Ishikawa (cell line): ENCODE results near the gene NOX5.

Experiments
- CEBPB ChIP-seq: IDR thresholded peaks from 2 replicates; pipeline ENCODE4 v1.6.1; 2012
- CREB1 ChIP-seq: IDR thresholded peaks from 2 replicates; pipeline ENCODE4 v1.6.1; 2012; ENCODE audit warnings: low read depth
- EGR1 ChIP-seq: IDR thresholded peaks from 2 replicates; pipeline ENCODE4 v1.6.1; 2012
- EP300 ChIP-seq: IDR thresholded peaks from 2 replicates; pipeline ENCODE4 v1.6.1; 2012; ENCODE audit warnings: borderline replicate concordance
- MAX ChIP-seq: IDR thresholded peaks from 2 replicates; pipeline ENCODE4 v1.6.1; 2012
- NFIC ChIP-seq: IDR thresholded peaks from 2 replicates; pipeline ENCODE4 v1.6.1; 2012
- REST ChIP-seq: IDR thresholded peaks from 2 replicates; pipeline ENCODE4 v1.6.1; 2012; ENCODE audit warnings: low read depth, mild to moderate bottlenecking
- TAF1 ChIP-seq: IDR thresholded peaks from 2 replicates; pipeline ENCODE4 v1.6.1; 2012; ENCODE audit warnings: low read depth, mild to moderate bottlenecking
- TEAD4 ChIP-seq: IDR thresholded peaks from 2 replicates; pipeline ENCODE4 v1.6.1; 2012

- TF ChIP-seq CEBPB = no peak
- TF ChIP-seq CREB1 = no peak
- TF ChIP-seq TAF1 = no peak
- TF ChIP-seq EGR1 = no peak
- no peak for TF ChIP-seq MAX
- TF ChIP-seq NFIC = no peak
- no peak for TF ChIP-seq REST
- no peak for TF ChIP-seq TEAD4
- no peak for TF ChIP-seq EP300
Measured at GRCh38 chr15:69089258-69089657, 74.8 kb downstream of the NOX5 start.
